ENCODE results near the gene OPRL1.

The OPRL1 gene

DNA sequence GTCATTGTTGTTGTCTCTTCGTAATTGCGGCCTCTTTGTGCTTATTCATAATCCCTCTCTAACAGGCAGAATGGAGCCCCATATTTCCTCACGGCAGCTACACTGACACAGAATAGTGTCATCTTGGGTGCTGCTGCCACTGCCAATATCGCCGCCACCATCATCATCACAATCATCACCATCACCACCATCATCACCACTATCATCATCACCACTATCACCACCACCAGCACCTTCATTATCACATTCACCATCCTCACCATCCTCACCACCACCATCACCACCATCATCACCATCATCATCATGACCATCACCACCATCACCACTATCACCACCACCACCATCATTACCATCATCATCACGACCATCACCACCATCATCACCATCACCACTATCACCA is 16.7 kb downstream of the OPRL1 start:
- H3K36me3 ChIP-seq (ENCODE audit: control insufficient read depth in 4 of 4, insufficient read depth in 4 of 4, low read length in 3 of 4) = peaks cover 2 to 43% (median 15%) of the 10 kb centered on the region in 4 experiments
- CTCF ChIA-PET = interaction anchor here (0.9 to 2.2 kb wide), 3 partner anchors 13 to 23 kb away, joined by 3 to 10 read pairs (median 4); partner anchors contain the start of gene LKAAEAR1

DNA sequence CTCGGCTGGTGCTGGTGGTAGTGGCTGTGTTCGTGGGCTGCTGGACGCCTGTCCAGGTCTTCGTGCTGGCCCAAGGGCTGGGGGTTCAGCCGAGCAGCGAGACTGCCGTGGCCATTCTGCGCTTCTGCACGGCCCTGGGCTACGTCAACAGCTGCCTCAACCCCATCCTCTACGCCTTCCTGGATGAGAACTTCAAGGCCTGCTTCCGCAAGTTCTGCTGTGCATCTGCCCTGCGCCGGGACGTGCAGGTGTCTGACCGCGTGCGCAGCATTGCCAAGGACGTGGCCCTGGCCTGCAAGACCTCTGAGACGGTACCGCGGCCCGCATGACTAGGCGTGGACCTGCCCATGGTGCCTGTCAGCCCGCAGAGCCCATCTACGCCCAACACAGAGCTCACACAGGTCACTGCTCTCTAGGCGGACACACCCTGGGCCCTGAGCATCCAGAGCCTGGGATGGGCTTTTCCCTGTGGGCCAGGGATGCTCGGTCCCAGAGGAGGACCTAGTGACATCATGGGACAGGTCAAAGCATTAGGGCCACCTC is 18.7 kb downstream of the OPRL1 start:
- Histone ChIP-seq H3K27ac (ENCODE audit: insufficient read depth in 1 of 2, low read depth in 1 of 2, low read length in 2 of 2, poor library complexity in 1 of 2, severe bottlenecking in 2 of 2) (no peak overlapping the region), H3K36me3 (ENCODE audit: control insufficient read depth in 4 of 4, insufficient read depth in 4 of 4, low read length in 3 of 4) (peaks cover 2 to 43% (median 15%) of the 10 kb centered on the region in 4 experiments), H3K27me3 (replicated peaks in 2 of 5; ENCODE audit: control insufficient read depth in 4 of 5, insufficient read depth in 5 of 5, low read length in 4 of 5) (peaks cover 0 to 3% (median 0%) of the 10 kb centered on the region in 5 experiments), H3K4me3 (ENCODE audit: control insufficient read depth in 1 of 7, extremely low read depth in 1 of 7, insufficient read depth in 4 of 7, low read depth in 2 of 7, low read length in 6 of 7) (no peak overlapping the region), H3K9me3 (ENCODE audit: control extremely low read depth in 1 of 5, control insufficient read depth in 4 of 5, insufficient read depth in 2 of 5, low read depth in 1 of 5, low read length in 4 of 5) (no peaks in the 10 kb centered on the region), H3K4me1 (ENCODE audit: control extremely low read depth in 1 of 4, control insufficient read depth in 4 of 4, insufficient read depth in 4 of 4, low read length in 3 of 4) (peaks cover 0 to 13% (median 11%) of the 10 kb centered on the region in 4 experiments)
- CTCF ChIA-PET = interaction anchor here (1.3 to 4.9 kb wide), 5 partner anchors 11 to 46 kb away, joined by 4 to 28 read pairs (median 7); partner anchors contain the start of genes LKAAEAR1 and NPBWR2
- no peak for DNase-seq
- 98% methylated on average over 26 of the region's 28 CpGs for WGBS (ENCODE audit: insufficient coverage)
- POLR2A ChIA-PET = no interaction called here

More for the DNA sequence above, 16.7 kb downstream of the OPRL1 start:
- WGBS (ENCODE audit: insufficient coverage) = 93% methylated on average over 5 of the region's 6 CpGs
- no peaks in the 10 kb centered on the region for H3K9me3 ChIP-seq (ENCODE audit: control extremely low read depth in 1 of 5, control insufficient read depth in 4 of 5, insufficient read depth in 2 of 5, low read depth in 1 of 5, low read length in 4 of 5)
- POLR2A ChIA-PET = no interaction called here
- H3K27me3 ChIP-seq (replicated peaks in 2 of 5; ENCODE audit: control insufficient read depth in 4 of 5, insufficient read depth in 5 of 5, low read length in 4 of 5) = no peaks in the 10 kb centered on the region
- peaks cover 0 to 4% (median 2%) of the 10 kb centered on the region in 4 experiments for H3K4me1 ChIP-seq (ENCODE audit: control extremely low read depth in 1 of 4, control insufficient read depth in 4 of 4, insufficient read depth in 4 of 4, low read length in 3 of 4)
- H3K4me3 ChIP-seq (ENCODE audit: control insufficient read depth in 1 of 7, extremely low read depth in 1 of 7, insufficient read depth in 4 of 7, low read depth in 2 of 7, low read length in 6 of 7) = no peak overlapping the region
- DNase-seq = no peak
- H3K27ac ChIP-seq (ENCODE audit: insufficient read depth in 1 of 2, low read depth in 1 of 2, low read length in 2 of 2, poor library complexity in 1 of 2, severe bottlenecking in 2 of 2) = no peak overlapping the region

DNA sequence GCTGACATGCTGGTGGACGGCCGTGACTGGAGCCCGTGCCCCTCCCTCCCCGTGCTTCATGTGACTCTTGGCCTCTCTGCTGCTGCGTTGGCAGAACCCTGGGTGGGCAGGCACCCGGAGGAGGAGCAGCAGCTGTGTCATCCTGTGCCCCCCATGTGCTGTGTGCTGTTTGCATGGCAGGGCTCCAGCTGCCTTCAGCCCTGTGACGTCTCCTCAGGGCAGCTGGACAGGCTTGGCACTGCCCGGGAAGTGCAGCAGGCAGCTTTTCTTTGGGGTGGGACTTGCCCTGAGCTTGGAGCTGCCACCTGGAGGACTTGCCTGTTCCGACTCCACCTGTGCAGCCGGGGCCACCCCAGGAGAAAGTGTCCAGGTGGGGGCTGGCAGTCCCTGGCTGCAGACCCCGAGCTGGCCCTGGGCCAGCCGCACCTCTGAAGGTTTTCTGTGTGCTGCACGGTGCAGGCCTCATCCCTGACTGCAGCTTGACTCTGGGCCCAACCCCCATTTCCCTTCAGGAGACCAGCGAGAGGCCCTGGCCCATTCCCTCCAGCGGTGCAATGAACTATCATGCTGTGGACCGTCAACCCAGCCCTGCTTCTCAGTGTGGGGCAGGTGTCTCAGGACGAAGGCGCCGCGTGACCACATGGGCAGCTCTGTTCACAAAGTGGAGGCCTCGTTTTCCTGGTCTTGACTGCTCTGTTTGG is 19.4 kb downstream of the OPRL1 start:
- Histone ChIP-seq H3K27me3 (replicated peaks in 2 of 5; ENCODE audit: control insufficient read depth in 4 of 5, insufficient read depth in 5 of 5, low read length in 4 of 5) (peaks cover 0 to 3% (median 0%) of the 10 kb centered on the region in 5 experiments), H3K4me1 (ENCODE audit: control extremely low read depth in 1 of 4, control insufficient read depth in 4 of 4, insufficient read depth in 4 of 4, low read length in 3 of 4) (peaks cover 0 to 13% (median 11%) of the 10 kb centered on the region in 4 experiments), H3K36me3 (ENCODE audit: control insufficient read depth in 4 of 4, insufficient read depth in 4 of 4, low read length in 3 of 4) (peaks cover 2 to 43% (median 15%) of the 10 kb centered on the region in 4 experiments), H3K27ac (ENCODE audit: insufficient read depth in 1 of 2, low read depth in 1 of 2, low read length in 2 of 2, poor library complexity in 1 of 2, severe bottlenecking in 2 of 2) (no peak overlapping the region), H3K4me3 (ENCODE audit: control insufficient read depth in 1 of 7, extremely low read depth in 1 of 7, insufficient read depth in 4 of 7, low read depth in 2 of 7, low read length in 6 of 7) (no peak overlapping the region), H3K9me3 (ENCODE audit: control extremely low read depth in 1 of 5, control insufficient read depth in 4 of 5, insufficient read depth in 2 of 5, low read depth in 1 of 5, low read length in 4 of 5) (no peaks in the 10 kb centered on the region)
- ChIA-PET CTCF (interaction anchor here (1.1 to 4.9 kb wide), 6 partner anchors 11 to 47 kb away, joined by 3 to 28 read pairs (median 6); partner anchors contain the start of genes LKAAEAR1 and NPBWR2), POLR2A (no interaction called here)
- 95% methylated on average over 20 of the region's 21 CpGs for WGBS (ENCODE audit: insufficient coverage)
- DNase-seq = no peak

DNA sequence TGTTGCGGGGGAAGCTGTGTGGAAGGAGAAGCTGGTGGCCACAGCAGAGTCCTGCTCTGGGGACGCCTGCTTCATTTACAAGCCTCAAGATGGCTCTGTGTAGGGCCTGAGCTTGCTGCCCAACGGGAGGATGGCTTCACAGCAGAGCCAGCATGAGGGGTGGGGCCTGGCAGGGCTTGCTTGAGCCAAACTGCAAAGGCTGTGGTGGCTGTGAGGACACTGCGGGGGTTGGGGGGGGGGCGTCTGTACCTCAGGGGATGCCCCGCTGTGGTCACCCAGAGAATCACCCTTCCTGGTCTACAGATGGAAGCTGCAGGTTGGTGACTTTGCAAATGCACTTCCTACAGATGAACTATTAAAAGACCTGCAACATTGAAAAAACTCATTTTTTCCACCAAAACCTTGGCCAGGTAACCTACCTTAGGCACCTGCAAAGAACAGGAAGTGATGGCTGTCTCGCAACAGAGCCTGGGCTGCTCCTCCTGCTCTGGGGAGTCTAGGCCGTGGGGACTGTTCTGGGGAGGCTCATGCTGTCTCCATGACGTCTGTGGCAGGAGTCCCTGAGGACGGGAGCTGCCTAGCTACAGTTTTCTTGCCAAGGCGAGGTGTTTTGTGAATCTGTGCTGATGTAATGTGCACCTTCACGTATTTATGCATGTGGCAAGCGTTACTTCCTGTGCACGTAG is 20.1 kb downstream of the OPRL1 start:
- WGBS (ENCODE audit: insufficient coverage) = 95% methylated on average over 12 of the region's 14 CpGs
- POLR2A ChIA-PET = no interaction called here
- Histone ChIP-seq H3K36me3 (ENCODE audit: control insufficient read depth in 4 of 4, insufficient read depth in 4 of 4, low read length in 3 of 4) (peaks cover 2 to 43% (median 15%) of the 10 kb centered on the region in 4 experiments), H3K4me1 (ENCODE audit: control extremely low read depth in 1 of 4, control insufficient read depth in 4 of 4, insufficient read depth in 4 of 4, low read length in 3 of 4) (peaks cover 0 to 13% (median 11%) of the 10 kb centered on the region in 4 experiments), H3K4me3 (ENCODE audit: control insufficient read depth in 1 of 7, extremely low read depth in 1 of 7, insufficient read depth in 4 of 7, low read depth in 2 of 7, low read length in 6 of 7) (no peak overlapping the region), H3K27ac (ENCODE audit: insufficient read depth in 1 of 2, low read depth in 1 of 2, low read length in 2 of 2, poor library complexity in 1 of 2, severe bottlenecking in 2 of 2) (no peak overlapping the region), H3K9me3 (ENCODE audit: control extremely low read depth in 1 of 5, control insufficient read depth in 4 of 5, insufficient read depth in 2 of 5, low read depth in 1 of 5, low read length in 4 of 5) (no peaks in the 10 kb centered on the region), H3K27me3 (replicated peaks in 2 of 5; ENCODE audit: control insufficient read depth in 4 of 5, insufficient read depth in 5 of 5, low read length in 4 of 5) (peaks cover 0 to 3% (median 0%) of the 10 kb centered on the region in 5 experiments)
- no peak for DNase-seq
- CTCF ChIA-PET = interaction anchor here (1.1 to 4.9 kb wide), 6 partner anchors 10 to 48 kb away, joined by 3 to 28 read pairs (median 6); partner anchors contain the start of genes LKAAEAR1 and NPBWR2

DNA sequence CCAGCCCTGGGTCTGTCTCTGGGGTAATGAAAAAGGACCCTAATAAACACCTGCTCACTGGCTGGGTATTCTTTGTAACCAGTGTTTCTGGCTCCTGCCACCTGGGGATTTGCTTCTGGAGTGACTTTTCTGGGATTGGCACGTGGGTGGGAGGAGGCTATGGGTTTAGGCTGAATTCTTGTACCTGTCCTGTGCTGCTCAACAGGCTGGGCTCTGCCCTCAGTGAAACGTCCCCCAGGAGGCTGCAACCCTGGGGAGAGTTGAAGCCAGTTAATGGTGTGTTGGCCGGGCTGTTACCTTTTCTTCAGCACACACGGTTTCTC is 20.6 kb downstream of the OPRL1 start:
- 100% methylated on average over 4 of the region's 4 CpGs for WGBS (ENCODE audit: insufficient coverage)
- CTCF ChIA-PET = interaction anchor here (2.4 to 4.9 kb wide), 2 partner anchors 9 to 17 kb away, joined by 7 to 28 read pairs; partner anchors contain the start of genes LKAAEAR1 and NPBWR2
- no peak overlapping the region for H3K27ac ChIP-seq (ENCODE audit: insufficient read depth in 1 of 2, low read depth in 1 of 2, low read length in 2 of 2, poor library complexity in 1 of 2, severe bottlenecking in 2 of 2)

DNA sequence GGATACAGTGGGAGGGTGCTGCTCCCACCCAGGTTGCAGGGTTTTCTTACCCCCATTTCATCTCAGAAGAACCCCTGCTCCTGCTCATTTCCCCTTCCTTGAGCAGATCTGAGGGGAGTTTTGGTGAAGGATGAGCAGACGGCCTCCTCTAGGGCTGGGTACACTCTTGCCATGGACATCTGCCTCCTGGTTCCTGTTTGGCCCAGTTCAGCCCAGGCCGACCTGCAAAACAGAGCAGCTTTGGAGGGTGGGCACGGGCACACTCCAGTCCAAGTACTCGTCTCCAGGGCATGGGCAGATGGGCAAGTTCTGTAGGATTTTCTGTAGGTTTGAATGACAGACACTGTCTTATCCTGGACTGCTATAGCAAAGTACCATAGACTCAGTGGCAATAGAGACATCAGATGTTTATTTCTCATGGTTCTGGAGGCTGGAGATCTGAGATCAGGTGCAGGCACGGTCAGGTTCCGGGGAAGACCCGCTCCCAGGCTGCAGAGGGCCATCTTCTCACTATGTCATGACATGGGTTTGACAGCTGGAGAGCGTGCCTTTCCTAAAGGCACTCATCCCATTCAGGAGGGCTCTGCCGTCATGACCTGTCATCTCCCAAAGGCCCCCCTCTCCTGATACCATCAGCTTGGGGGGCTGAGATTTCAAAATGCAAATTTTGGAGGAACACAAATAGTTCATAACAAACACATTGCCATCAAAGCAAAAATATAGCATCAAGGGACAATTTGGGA is 21.2 kb downstream of the OPRL1 start:
- Histone ChIP-seq H3K27me3 (replicated peaks in 2 of 5; ENCODE audit: control insufficient read depth in 4 of 5, insufficient read depth in 5 of 5, low read length in 4 of 5) (peaks cover 0 to 3% (median 0%) of the 10 kb centered on the region in 5 experiments), H3K4me1 (ENCODE audit: control extremely low read depth in 1 of 4, control insufficient read depth in 4 of 4, insufficient read depth in 4 of 4, low read length in 3 of 4) (peaks cover 0 to 13% (median 11%) of the 10 kb centered on the region in 4 experiments), H3K4me3 (ENCODE audit: control insufficient read depth in 1 of 7, extremely low read depth in 1 of 7, insufficient read depth in 4 of 7, low read depth in 2 of 7, low read length in 6 of 7) (no peak overlapping the region), H3K9me3 (ENCODE audit: control extremely low read depth in 1 of 5, control insufficient read depth in 4 of 5, insufficient read depth in 2 of 5, low read depth in 1 of 5, low read length in 4 of 5) (no peaks in the 10 kb centered on the region), H3K36me3 (ENCODE audit: control insufficient read depth in 4 of 4, insufficient read depth in 4 of 4, low read length in 3 of 4) (peaks cover 2 to 41% (median 15%) of the 10 kb centered on the region in 4 experiments), H3K27ac (ENCODE audit: insufficient read depth in 1 of 2, low read depth in 1 of 2, low read length in 2 of 2, poor library complexity in 1 of 2, severe bottlenecking in 2 of 2) (no peak overlapping the region)
- CTCF ChIA-PET = interaction anchor here (1.0 to 4.9 kb wide), 8 partner anchors 9 to 29 kb away, joined by 3 to 28 read pairs (median 6); partner anchors contain the start of genes LKAAEAR1 and NPBWR2
- WGBS (ENCODE audit: insufficient coverage) = 90% methylated on average over 5 of the region's 9 CpGs
- POLR2A ChIA-PET = no interaction called here
- no peak for DNase-seq

More for the DNA sequence above, 20.6 kb downstream of the OPRL1 start:
- Histone ChIP-seq H3K4me1 (ENCODE audit: control extremely low read depth in 1 of 4, control insufficient read depth in 4 of 4, insufficient read depth in 4 of 4, low read length in 3 of 4) (peaks cover 0 to 13% (median 11%) of the 10 kb centered on the region in 4 experiments), H3K4me3 (ENCODE audit: control insufficient read depth in 1 of 7, extremely low read depth in 1 of 7, insufficient read depth in 4 of 7, low read depth in 2 of 7, low read length in 6 of 7) (no peak overlapping the region), H3K27me3 (replicated peaks in 2 of 5; ENCODE audit: control insufficient read depth in 4 of 5, insufficient read depth in 5 of 5, low read length in 4 of 5) (peaks cover 0 to 3% (median 0%) of the 10 kb centered on the region in 5 experiments), H3K9me3 (ENCODE audit: control extremely low read depth in 1 of 5, control insufficient read depth in 4 of 5, insufficient read depth in 2 of 5, low read depth in 1 of 5, low read length in 4 of 5) (no peaks in the 10 kb centered on the region), H3K36me3 (ENCODE audit: control insufficient read depth in 4 of 4, insufficient read depth in 4 of 4, low read length in 3 of 4) (peaks cover 2 to 43% (median 15%) of the 10 kb centered on the region in 4 experiments)
- POLR2A ChIA-PET = no interaction called here
- no peak for DNase-seq

All from common myeloid progenitor, CD34-positive (primary cell).